Immature natural killer cell (primary cell): Measurements from ENCODE around the gene EXOC3L4. TPM values are rescaled to one million over a fixed set of nuclear protein-coding genes. Genes with fewer than 3 reads are reported as not detected.

Source experiments
- DNase-seq, 3 donors: peaks; one replicate each; pipeline ENCODE4 v3.0.0; 2022; ENCODE audit warnings: mixed read lengths in 1 of 3
- H3K27ac Mint-ChIP-seq, 6 donors: one replicate each; pipeline ENCODE4 v1.8.0; 2020; ENCODE audit warnings: mixed read lengths in 6 of 6, mild to moderate bottlenecking in 5 of 6, inconsistent platforms in 4 of 6, moderate library complexity in 3 of 6
- H3K27me3 Mint-ChIP-seq, 3 donors: one replicate each; pipeline ENCODE4 v1.8.0; 2020 to 2021; ENCODE audit warnings: low read depth in 3 of 3, mild to moderate bottlenecking in 3 of 3, mixed read lengths in 3 of 3, moderate library complexity in 3 of 3, inconsistent platforms in 1 of 3
- H3K36me3 Mint-ChIP-seq, 3 donors: one replicate each; pipeline ENCODE4 v1.8.0; 2020; ENCODE audit warnings: mixed read lengths in 3 of 3, inconsistent platforms in 2 of 3, mild to moderate bottlenecking in 2 of 3
- H3K4me1 Mint-ChIP-seq, 2 donors: one replicate each; pipeline ENCODE4 v1.8.0; 2020; ENCODE audit warnings: inconsistent platforms in 2 of 2, mild to moderate bottlenecking in 2 of 2, mixed read lengths in 2 of 2, moderate library complexity in 1 of 2
- H3K4me3 Mint-ChIP-seq, 5 donors: one replicate each; pipeline ENCODE4 v1.8.0; 2020; ENCODE audit warnings: mild to moderate bottlenecking in 5 of 5, mixed read lengths in 5 of 5, inconsistent platforms in 3 of 5, moderate library complexity in 3 of 5
- H3K9me3 Mint-ChIP-seq, 6 donors: one replicate each; pipeline ENCODE4 v1.8.0; 2020; ENCODE audit warnings: mild to moderate bottlenecking in 6 of 6, mixed read lengths in 6 of 6, inconsistent platforms in 4 of 6, moderate library complexity in 3 of 6
- polyA plus RNA-seq, 3 donors: library from polyadenylated mRNA; unstranded; fragments of 300-500 nt; fragmentation: Illumina TruSeq; gene quantifications; one replicate each; pipeline ENCODE4 v1.2.3, GENCODE V29; 2021

The EXOC3L4 gene
- polyA plus RNA-seq, 3 donors from 2014 or later, result not detected

DNA sequence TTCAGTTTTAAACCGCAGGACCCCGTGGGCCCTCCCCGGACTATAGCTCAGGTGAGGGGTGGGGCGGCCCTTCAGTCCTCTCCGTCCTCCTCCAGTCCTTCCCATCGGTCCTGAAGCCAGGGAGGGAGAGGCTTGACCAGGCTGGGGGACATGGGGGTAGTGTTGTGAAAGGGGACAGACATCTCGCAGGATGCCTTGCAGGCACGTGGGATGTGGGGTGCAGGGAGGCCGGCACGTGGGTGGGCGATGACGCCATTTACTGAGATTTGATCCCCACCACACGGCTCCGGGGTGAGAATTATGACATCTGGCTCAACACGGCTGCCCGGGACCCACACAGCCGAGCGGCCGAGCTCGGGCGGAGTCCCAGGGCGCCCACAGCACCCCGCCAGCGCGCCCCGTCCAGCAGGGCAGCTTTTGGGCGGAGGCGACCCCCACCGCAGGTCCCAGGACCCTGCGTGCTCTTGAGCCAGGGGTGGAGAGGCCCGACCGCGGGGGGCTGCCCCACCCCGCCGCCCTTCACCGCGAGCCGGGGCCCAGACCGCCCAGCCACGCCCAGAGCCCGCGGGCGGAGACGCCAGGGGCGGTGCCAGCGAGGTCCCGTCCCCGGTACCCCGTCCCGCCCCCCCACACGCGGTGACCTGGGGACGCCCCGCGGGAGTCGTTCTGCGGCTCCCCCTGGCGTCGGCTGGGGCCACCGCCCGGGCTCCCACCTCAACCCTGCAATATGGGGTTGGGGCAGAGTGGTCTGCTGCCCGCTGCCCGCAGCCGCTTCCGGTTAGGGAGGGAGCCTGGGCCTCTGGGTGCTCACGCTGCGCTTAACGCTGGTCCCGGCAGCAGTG, 3.3 kb upstream of the EXOC3L4 start:
- no peaks in the 10 kb centered on the region for H3K36me3 Mint-ChIP-seq
- peak overlapping the region in 1 of 6 donors; percentile 28 for H3K27ac Mint-ChIP-seq
- H3K4me1 Mint-ChIP-seq, result peaks cover 4 to 5% of the 10 kb centered on the region in 2 donors
- peak; percentile 76 to 78 (median 76) for DNase-seq
- H3K9me3 Mint-ChIP-seq, result no peaks in the 10 kb centered on the region
- peaks cover 0 to 9% (median 0%) of the 10 kb centered on the region in 3 donors for H3K27me3 Mint-ChIP-seq
- peak overlapping the region; percentile 21 to 64 (median 44) for H3K4me3 Mint-ChIP-seq

DNA sequence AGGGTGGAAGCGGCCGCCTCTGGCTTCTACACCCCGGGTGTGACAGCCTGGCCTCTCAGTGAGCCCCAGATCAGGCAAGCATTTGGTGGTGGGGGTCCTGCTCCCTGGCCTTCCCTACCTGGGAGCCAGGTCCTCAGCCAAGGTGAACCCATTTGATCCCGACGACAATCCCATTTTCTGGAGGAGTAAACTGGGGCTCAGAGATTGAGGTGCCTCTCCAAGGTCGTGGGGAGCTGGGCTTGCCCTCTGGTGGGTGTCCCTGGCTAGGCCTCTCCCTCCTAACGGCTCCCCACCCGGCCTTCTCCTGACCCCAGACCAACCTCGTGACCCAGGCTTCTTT, 2.7 kb upstream of the EXOC3L4 start:
- Mint-ChIP-seq H3K27me3 (peaks cover 0 to 9% (median 3%) of the 10 kb centered on the region in 3 donors), H3K36me3 (no peaks in the 10 kb centered on the region), H3K4me1 (peaks cover 4 to 5% of the 10 kb centered on the region in 2 donors), H3K4me3 (peak overlapping the region in 4 of 5 donors; percentile 18 to 33 (median 30)), H3K9me3 (no peaks in the 10 kb centered on the region), H3K27ac (peak overlapping the region in 1 of 6 donors; percentile 11)
- DNase-seq, result no peak

DNA sequence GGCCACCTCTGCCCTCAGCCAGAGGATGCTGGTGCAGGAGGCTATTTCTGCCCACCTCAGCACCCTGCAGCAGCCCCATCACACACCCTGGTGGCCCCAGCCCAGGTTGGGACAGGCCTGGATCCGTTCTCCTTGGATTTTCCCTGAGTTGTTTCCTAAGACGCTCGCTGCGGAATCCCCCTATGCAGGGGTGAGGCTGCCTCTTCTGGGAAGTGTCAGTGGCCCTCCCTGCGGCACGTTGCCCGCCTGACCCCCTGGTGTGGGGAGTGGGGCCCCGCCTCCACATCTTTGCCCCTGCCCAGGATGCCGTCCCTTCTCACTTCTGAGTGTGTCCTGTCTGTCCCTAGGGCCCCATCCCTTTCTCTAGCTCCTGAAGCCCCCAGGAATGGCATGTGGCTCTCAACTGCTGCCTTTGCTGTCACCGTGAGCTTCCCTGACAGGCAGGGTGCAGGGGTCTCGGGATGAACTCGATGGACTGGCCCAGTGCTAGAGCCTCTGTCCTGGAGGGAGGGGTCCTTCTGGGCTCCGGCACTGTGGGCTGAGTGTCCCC, 594 bp upstream of the EXOC3L4 start:
- no peak for DNase-seq
- no peak overlapping the region for H3K27ac Mint-ChIP-seq
- H3K4me3 Mint-ChIP-seq, result no peak overlapping the region
- H3K4me1 Mint-ChIP-seq, result peaks cover 4 to 5% of the 10 kb centered on the region in 2 donors
- H3K27me3 Mint-ChIP-seq, result peaks cover 0 to 9% (median 3%) of the 10 kb centered on the region in 3 donors
- H3K9me3 Mint-ChIP-seq, result no peaks in the 10 kb centered on the region
- no peaks in the 10 kb centered on the region for H3K36me3 Mint-ChIP-seq

DNA sequence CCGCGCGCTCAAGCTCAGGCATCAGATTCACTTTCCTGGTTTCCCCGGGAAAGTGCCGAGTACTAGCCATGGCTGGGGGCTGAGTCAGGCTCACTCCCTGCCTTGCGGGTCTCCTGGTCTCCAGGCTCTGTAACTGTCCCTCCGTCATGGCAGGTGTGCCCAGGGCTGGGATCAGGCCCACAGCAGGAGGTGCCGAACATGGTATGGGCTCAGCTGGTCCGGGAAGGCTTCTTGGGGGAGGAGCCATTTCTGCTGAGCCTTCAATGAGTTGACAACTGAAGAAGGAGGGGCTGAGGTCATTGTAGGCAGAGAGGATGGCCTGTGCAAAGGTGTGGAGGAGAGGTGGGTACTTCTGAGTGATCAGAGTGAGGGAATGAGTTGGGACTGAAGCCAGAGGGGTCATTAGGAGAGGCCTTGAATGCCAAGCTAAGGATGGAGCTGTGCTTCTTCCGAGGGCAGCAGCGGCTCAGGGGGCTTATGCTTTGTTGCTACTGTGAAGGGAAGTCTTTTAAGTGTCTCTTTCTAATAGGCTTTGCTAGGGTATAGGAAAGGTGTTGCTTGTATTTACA, 769 bp downstream of the EXOC3L4 start:
- no peak for DNase-seq
- Mint-ChIP-seq H3K27me3 (peaks cover 0 to 9% (median 3%) of the 10 kb centered on the region in 3 donors), H3K4me1 (peaks cover 4 to 5% of the 10 kb centered on the region in 2 donors), H3K4me3 (no peak overlapping the region), H3K36me3 (no peaks in the 10 kb centered on the region), H3K9me3 (no peaks in the 10 kb centered on the region), H3K27ac (no peak overlapping the region)

GRCh38 chr14:103096387-103096786, 1.9 kb downstream of the EXOC3L4 start:
- Mint-ChIP-seq H3K4me3 (no peak overlapping the region), H3K9me3 (no peaks in the 10 kb centered on the region), H3K27ac (no peak overlapping the region), H3K4me1 (no peaks in the 10 kb centered on the region), H3K36me3 (no peaks in the 10 kb centered on the region), H3K27me3 (peaks cover 2 to 5% (median 3%) of the 10 kb centered on the region in 3 donors)
- DNase-seq, result no peak

DNA sequence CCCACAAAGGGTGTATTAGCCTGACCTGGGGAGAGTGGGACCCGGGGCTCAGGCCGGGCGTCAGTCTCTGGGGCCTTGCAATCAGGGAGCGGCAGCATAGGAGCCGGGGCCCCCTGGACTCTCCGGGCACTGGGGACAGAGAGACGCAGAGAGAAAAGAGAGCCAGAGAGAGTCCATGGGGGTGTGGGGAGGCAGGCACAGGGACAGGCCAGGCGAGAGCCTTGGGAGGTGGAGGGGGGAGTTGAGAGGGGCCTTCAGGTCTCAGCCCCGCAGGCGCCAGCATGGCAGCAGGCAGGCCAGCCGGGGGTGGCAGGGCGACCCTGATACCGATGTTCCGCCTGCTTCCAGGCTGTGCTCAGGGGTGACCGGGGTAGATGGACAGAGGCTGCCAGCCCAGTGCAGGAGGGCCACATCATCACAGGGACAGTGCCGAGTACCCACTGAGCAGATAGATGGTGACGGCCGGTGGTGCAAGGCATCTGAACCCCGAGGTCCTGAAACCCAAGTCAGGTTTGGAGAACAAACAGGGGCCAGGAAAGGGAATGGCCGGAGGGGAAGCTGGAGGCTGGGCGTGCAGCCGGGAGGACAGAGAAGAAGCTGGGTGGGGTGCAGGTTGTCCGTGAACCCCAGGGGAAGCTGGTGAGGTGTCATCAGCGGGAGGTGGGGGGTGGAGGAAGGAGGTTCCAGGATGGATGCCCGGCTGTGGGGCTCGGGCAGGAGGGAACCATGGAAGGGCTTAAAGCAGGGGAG, 2.9 kb downstream of the EXOC3L4 start:
- Mint-ChIP-seq H3K36me3 (no peaks in the 10 kb centered on the region), H3K9me3 (no peaks in the 10 kb centered on the region), H3K4me1 (no peaks in the 10 kb centered on the region), H3K27ac (no peak overlapping the region), H3K27me3 (peaks cover 0 to 5% (median 2%) of the 10 kb centered on the region in 3 donors), H3K4me3 (no peak overlapping the region)
- no peak for DNase-seq

GRCh38 chr14:103097994-103098957, 3.8 kb downstream of the EXOC3L4 start:
- Mint-ChIP-seq H3K4me3 (no peak overlapping the region), H3K36me3 (no peaks in the 10 kb centered on the region), H3K27me3 (peaks cover 0 to 5% (median 2%) of the 10 kb centered on the region in 3 donors), H3K27ac (no peak overlapping the region), H3K4me1 (no peaks in the 10 kb centered on the region), H3K9me3 (no peaks in the 10 kb centered on the region)
- DNase-seq, result no peak

DNA sequence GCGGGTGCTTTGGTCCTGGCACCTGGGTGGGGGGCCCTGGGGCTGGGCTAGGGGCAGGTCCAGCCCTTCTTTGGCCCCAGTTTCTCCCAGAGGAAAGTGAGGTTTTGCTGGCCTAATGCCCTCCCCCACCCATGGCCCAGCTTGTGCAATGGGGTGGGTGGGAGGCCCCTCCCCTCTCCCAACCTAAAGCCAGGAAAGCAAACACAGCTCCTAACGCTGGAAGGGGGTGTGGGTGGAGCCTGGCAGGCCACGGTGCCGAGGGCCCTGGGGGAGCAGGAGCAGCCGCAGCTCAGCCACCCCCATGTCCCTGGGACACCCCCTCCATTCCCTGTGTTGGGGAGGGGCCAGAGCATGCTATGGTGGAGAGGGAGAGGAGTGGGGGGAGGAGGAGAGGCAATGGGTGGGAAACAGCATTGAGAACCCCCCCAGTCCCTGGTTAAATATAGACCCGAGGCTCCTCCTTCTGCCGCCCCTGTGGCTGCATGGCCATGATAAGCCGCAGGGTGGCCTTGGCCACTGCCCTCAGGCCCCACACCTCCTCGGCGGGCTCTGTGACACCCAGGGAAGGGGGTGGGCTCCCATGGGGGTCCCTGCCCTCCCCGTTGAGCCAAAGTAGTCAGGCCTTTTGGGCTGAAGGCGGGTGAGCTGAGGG, 4.7 kb downstream of the EXOC3L4 start:
- no peaks in the 10 kb centered on the region for H3K36me3 Mint-ChIP-seq
- no peaks in the 10 kb centered on the region for H3K9me3 Mint-ChIP-seq
- H3K4me1 Mint-ChIP-seq, result peaks cover 0 to 2% of the 10 kb centered on the region in 2 donors
- no peak overlapping the region for H3K4me3 Mint-ChIP-seq
- H3K27me3 Mint-ChIP-seq, result peaks cover 0 to 7% (median 2%) of the 10 kb centered on the region in 3 donors
- H3K27ac Mint-ChIP-seq, result no peak overlapping the region
- no peak for DNase-seq

GRCh38 chr14:103099733-103100280, 5.3 kb downstream of the EXOC3L4 start:
- H3K27ac Mint-ChIP-seq, result no peak overlapping the region
- peaks cover 0 to 7% (median 2%) of the 10 kb centered on the region in 3 donors for H3K27me3 Mint-ChIP-seq
- no peak overlapping the region for H3K4me3 Mint-ChIP-seq
- no peaks in the 10 kb centered on the region for H3K36me3 Mint-ChIP-seq
- H3K4me1 Mint-ChIP-seq, result peaks cover 0 to 2% of the 10 kb centered on the region in 2 donors
- H3K9me3 Mint-ChIP-seq, result no peaks in the 10 kb centered on the region
- no peak for DNase-seq

- Mint-ChIP-seq H3K27ac (no peak overlapping the region), H3K4me1 (peaks cover 0 to 2% of the 10 kb centered on the region in 2 donors), H3K36me3 (no peaks in the 10 kb centered on the region), H3K4me3 (no peak overlapping the region), H3K27me3 (peaks cover 0 to 7% (median 2%) of the 10 kb centered on the region in 3 donors), H3K9me3 (no peaks in the 10 kb centered on the region)
- no peak for DNase-seq
These were observed 6.0 kb downstream of the EXOC3L4 start for GRCh38 chr14:103100281-103101121.

DNA sequence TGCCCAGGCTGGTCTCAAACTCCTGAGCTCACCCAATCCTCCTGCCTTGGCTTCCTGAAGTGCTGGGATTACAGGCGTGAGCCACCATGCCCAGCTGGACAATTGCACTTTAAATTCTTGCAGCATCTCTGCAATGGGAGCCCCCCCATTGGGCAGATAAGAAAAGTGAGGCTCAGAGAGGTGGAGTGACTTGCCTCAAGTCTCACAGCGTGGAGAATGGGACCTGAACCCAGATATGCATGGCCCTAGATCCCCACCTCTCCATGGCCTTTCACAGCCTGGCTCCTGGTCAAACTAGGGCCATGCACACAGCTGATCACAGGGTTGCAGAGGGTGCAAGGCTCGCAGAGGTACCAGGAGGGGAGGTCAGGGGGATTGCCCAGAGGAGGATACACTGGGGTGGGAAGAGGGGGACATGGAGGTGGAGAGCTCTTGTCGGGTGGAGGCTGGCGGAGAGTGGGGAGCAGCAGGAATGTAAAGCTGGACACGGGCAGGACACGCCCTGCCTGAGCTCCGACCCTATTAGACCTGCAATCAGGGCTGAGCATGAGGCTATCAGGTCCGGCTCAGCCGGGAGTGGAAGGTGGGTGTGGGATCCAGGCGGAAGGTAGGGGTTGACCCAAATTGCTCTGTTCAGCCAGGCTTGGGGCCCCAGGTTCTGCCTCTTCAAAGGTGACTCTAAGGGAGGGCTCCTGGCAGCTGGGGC, 6.9 kb downstream of the EXOC3L4 start:
- DNase-seq, result no peak
- Mint-ChIP-seq H3K4me1 (peaks cover 0 to 2% of the 10 kb centered on the region in 2 donors), H3K9me3 (no peaks in the 10 kb centered on the region), H3K4me3 (no peak overlapping the region), H3K27ac (no peak overlapping the region), H3K36me3 (no peaks in the 10 kb centered on the region), H3K27me3 (peaks cover 0 to 7% (median 2%) of the 10 kb centered on the region in 3 donors)
